DND-41 (cell line): ENCODE data around the gene PTPRN2.

ENCODE experiments used
- CTCF ChIP-seq: IDR thresholded peaks from 2 replicates; pipeline ENCODE4 v1.5.1; 2012; ENCODE audit warnings: borderline replicate concordance, low read length, moderate library complexity, mild to moderate bottlenecking; ENCODE audit not compliant: poor library complexity, severe bottlenecking; ENCODE audit errors: extremely low read depth
- EZH2 ChIP-seq: IDR thresholded peaks from 3 replicates; pipeline ENCODE4 v1.6.1; 2012; ENCODE audit warnings: borderline replicate concordance, low read depth, mild to moderate bottlenecking, moderate library complexity, low read length, inconsistent platforms; ENCODE audit not compliant: severe bottlenecking

DNA sequence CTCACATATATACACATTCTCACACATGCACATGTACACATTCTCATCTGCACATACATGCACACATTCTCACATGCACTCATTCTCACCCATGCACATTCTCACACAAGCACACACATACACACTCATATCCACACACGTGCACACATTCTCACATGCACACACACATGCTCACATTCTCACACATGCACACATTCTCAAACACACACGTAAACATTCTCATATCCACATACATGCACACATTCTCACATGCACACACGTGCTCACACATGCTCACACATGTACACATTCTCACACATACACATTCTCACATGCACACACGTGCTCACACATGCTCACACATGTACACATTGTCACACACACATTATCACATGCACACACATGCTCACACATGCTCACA, 260.6 kb downstream of the PTPRN2 start:
- no peak for TF ChIP-seq CTCF
- TF ChIP-seq EZH2, result no peak
